HEK293 (cell line): ENCODE measurements around the gene PCBP3.

ENCODE experiments used
- CTCF ChIA-PET: fragments of 350-600 bp; formaldehyde crosslinking; extraction: SDS; loops from one replicate; lab custom pipeline; 2021; ENCODE audit warnings: antibody characterized with exemption; lab: Yijun Ruan, JAX
- POLR2A ChIA-PET: fragments of 300-600 bp; formaldehyde crosslinking; extraction: SDS; loops from one replicate; lab custom pipeline; 2020; ENCODE audit warnings: antibody characterized with exemption, inconsistent platforms; lab: Yijun Ruan, JAX
- H3K27ac ChIP-seq: fragments of 200-500 bp; sonication (Bioruptor generic); 2 replicates; pipeline ENCODE4 v1.5.1; 2014; ENCODE audit warnings: low read depth, low read length, control low read depth, inconsistent platforms; ENCODE audit errors: extremely low read depth
- H3K36me3 ChIP-seq, 2 experiments: fragments of 200-500 bp in 1 of 2; sonication (Bioruptor generic) in 1 of 2; 1 replicate in 1 of 2; 2 replicates in 1 of 2; pipeline ENCODE4 v1.5.1; 2014 to 2017; ENCODE audit warnings: inconsistent platforms in 2 of 2, low read length in 2 of 2; ENCODE audit not compliant: control insufficient read depth in 2 of 2, insufficient read depth in 1 of 2
- H3K4me1 ChIP-seq: fragments of 200-500 bp; sonication (Bioruptor generic); 2 replicates; pipeline ENCODE4 v1.5.1; 2014; ENCODE audit warnings: mild to moderate bottlenecking, low read length, inconsistent platforms; ENCODE audit not compliant: control insufficient read depth, insufficient read depth
- H3K4me3 ChIP-seq: 2 replicates; pipeline ENCODE4 v1.5.1; 2011; ENCODE audit warnings: low read depth, mild to moderate bottlenecking, control low read depth, low read length, moderate library complexity
- H3K9me3 ChIP-seq: fragments of 200-500 bp; sonication (Bioruptor generic); 2 replicates; pipeline ENCODE4 v1.5.1; 2014; ENCODE audit warnings: low read depth, low read length, inconsistent platforms; ENCODE audit not compliant: control insufficient read depth, insufficient read depth
- EGR2 ChIP-seq: fragments of 450-650 bp; formaldehyde crosslinking; IDR thresholded peaks from 2 replicates; pipeline ENCODE4 v1.5.1; 2016; ENCODE audit warnings: low read depth, missing biosample characterization, missing genetic modification characterization
- GLI4 ChIP-seq: fragments of 450-650 bp; formaldehyde crosslinking; IDR thresholded peaks from 2 replicates; pipeline ENCODE4 v1.5.1; 2016; ENCODE audit warnings: missing biosample characterization, missing genetic modification characterization
- IKZF3 ChIP-seq: fragments of 450-650 bp; IDR thresholded peaks from 2 replicates; pipeline ENCODE4 v1.5.0; 2018; ENCODE audit warnings: missing biosample characterization, mild to moderate bottlenecking, missing genetic modification characterization, moderate library complexity
- KLF8 ChIP-seq: fragments of 450-650 bp; formaldehyde crosslinking; IDR thresholded peaks from 2 replicates; pipeline ENCODE4 v1.5.1; 2016; ENCODE audit warnings: missing biosample characterization, missing genetic modification characterization
- OSR2 ChIP-seq: fragments of 450-650 bp; formaldehyde crosslinking; IDR thresholded peaks from 2 replicates; pipeline ENCODE4 v1.5.1; 2016; ENCODE audit warnings: missing biosample characterization, missing genetic modification characterization
- REPIN1 ChIP-seq: fragments of 450-650 bp; formaldehyde crosslinking; IDR thresholded peaks from 2 replicates; pipeline ENCODE4 v1.5.1; 2017; ENCODE audit warnings: missing biosample characterization, missing genetic modification characterization, low read depth
- YY2 ChIP-seq: fragments of 450-650 bp; formaldehyde crosslinking; IDR thresholded peaks from 2 replicates; pipeline ENCODE4 v1.5.1; 2016; ENCODE audit warnings: missing biosample characterization, missing genetic modification characterization
- ZBTB7A ChIP-seq: fragments of 450-650 bp; formaldehyde crosslinking; IDR thresholded peaks from 2 replicates; pipeline ENCODE4 v1.5.1; 2016; ENCODE audit warnings: low read depth, missing biosample characterization, missing genetic modification characterization
- ZFHX2 ChIP-seq: fragments of 450-650 bp; formaldehyde crosslinking; conservative IDR thresholded peaks from 2 replicates; pipeline ENCODE4 v1.5.1; 2016; ENCODE audit warnings: missing biosample characterization, missing genetic modification characterization
- ZIC2 ChIP-seq: fragments of 450-650 bp; formaldehyde crosslinking; IDR thresholded peaks from 2 replicates; pipeline ENCODE4 v1.5.1; 2016; ENCODE audit warnings: missing biosample characterization, missing genetic modification characterization
- ZNF16 ChIP-seq: fragments of 450-650 bp; formaldehyde crosslinking; IDR thresholded peaks from 2 replicates; pipeline ENCODE4 v1.5.1; 2016; ENCODE audit warnings: low read depth, missing biosample characterization, missing genetic modification characterization
- ZNF211 ChIP-seq: fragments of 450-650 bp; formaldehyde crosslinking; IDR thresholded peaks from 2 replicates; pipeline ENCODE4 v1.5.1; 2016; ENCODE audit warnings: low read depth, missing biosample characterization, missing genetic modification characterization
- ZNF24 ChIP-seq: fragments of 450-650 bp; formaldehyde crosslinking; IDR thresholded peaks from 2 replicates; pipeline ENCODE4 v1.5.1; 2016; ENCODE audit warnings: missing biosample characterization, missing genetic modification characterization
- ZNF248 ChIP-seq: fragments of 450-650 bp; formaldehyde crosslinking; IDR thresholded peaks from 2 replicates; pipeline ENCODE4 v1.5.1; 2017; ENCODE audit warnings: missing biosample characterization, missing genetic modification characterization
- ZNF274 ChIP-seq, 2 experiments: fragments of 200-500 bp in 1 of 2; fragments of 450-650 bp in 1 of 2; sonication (Bioruptor generic) in 1 of 2; formaldehyde crosslinking in 1 of 2; IDR thresholded peaks; 2 replicates each; pipeline versions ENCODE4 v1.5.1 to v1.6.1; 2014 to 2016; ENCODE audit warnings: borderline replicate concordance in 1 of 2, inconsistent platforms in 1 of 2, low read length in 1 of 2, missing biosample characterization in 1 of 2, missing genetic modification characterization in 1 of 2
- ZNF48 ChIP-seq: fragments of 450-650 bp; formaldehyde crosslinking; IDR thresholded peaks from 2 replicates; pipeline ENCODE4 v1.5.1; 2016; ENCODE audit warnings: missing biosample characterization, missing genetic modification characterization
- ZNF510 ChIP-seq: fragments of 450-650 bp; formaldehyde crosslinking; IDR thresholded peaks from 2 replicates; pipeline ENCODE4 v1.5.1; 2018; ENCODE audit warnings: mild to moderate bottlenecking, missing genetic modification characterization, missing biosample characterization; ENCODE audit not compliant: insufficient replicate concordance
- ZNF596 ChIP-seq: fragments of 450-650 bp; IDR thresholded peaks from 2 replicates; pipeline ENCODE4 v1.5.0; 2018; ENCODE audit warnings: missing biosample characterization, mild to moderate bottlenecking, missing genetic modification characterization, moderate library complexity
- ZNF660 ChIP-seq: fragments of 450-650 bp; IDR thresholded peaks from 2 replicates; pipeline ENCODE4 v1.5.1; 2018; ENCODE audit warnings: missing biosample characterization, mild to moderate bottlenecking, missing genetic modification characterization
- ZNF768 ChIP-seq: fragments of 450-650 bp; formaldehyde crosslinking; IDR thresholded peaks from 2 replicates; pipeline ENCODE4 v1.5.1; 2018; ENCODE audit warnings: missing biosample characterization, mild to moderate bottlenecking, missing genetic modification characterization
- ZNF777 ChIP-seq: fragments of 450-650 bp; formaldehyde crosslinking; IDR thresholded peaks from 2 replicates; pipeline ENCODE4 v1.5.1; 2017; ENCODE audit warnings: missing biosample characterization, missing genetic modification characterization, borderline replicate concordance
- TF ChIP-seq, protein P1 (sequence below): fragments of 450-650 bp; formaldehyde crosslinking; IDR thresholded peaks from 2 replicates; pipeline ENCODE4 v1.5.1; 2016; ENCODE audit warnings: missing biosample characterization, missing genetic modification characterization
- TF ChIP-seq, protein P2 (sequence below): fragments of 450-650 bp; formaldehyde crosslinking; IDR thresholded peaks from 2 replicates; pipeline ENCODE4 v1.5.1; 2016; ENCODE audit warnings: missing biosample characterization, missing genetic modification characterization
- TF ChIP-seq, protein P3 (sequence below): fragments of 450-650 bp; formaldehyde crosslinking; IDR thresholded peaks from 2 replicates; pipeline ENCODE4 v1.5.1; 2016; ENCODE audit warnings: missing biosample characterization, missing genetic modification characterization

The PCBP3 gene

DNA sequence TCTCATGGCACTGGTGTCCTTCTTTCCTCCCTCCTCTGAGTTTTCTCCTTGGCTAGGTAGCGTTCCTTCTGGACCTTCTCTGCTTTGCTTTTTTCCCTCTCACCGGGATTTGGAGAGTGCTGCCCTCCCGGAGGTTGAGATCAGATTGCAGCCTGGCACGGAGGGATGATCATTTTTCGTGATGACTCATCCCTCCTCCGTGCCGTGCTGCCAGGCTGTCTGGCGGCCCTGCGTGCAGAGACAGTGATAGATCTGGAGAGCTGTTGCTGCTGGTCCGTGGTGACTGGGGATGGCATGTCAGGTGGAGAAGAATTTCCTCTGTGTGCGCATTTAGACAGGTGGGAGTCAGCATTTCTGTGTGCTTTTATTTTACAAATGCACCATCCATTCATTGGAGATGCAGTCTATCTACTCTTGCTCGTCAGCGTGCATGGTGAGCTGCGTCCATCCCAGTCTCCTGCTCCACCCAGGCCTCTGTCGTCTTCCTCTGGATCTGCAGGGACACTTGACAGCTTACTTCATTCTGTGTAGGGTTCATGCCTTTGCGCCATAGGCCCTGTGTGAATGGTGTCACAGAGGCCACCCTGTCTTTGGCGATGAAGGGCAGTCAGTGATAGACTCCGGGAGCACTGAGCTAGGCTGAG is 104.4 kb downstream of the PCBP3 start (continued):
- TF ChIP-seq ZBTB7A (tag by site-specific recombination), result no peak
- TF ChIP-seq, protein P1, sequence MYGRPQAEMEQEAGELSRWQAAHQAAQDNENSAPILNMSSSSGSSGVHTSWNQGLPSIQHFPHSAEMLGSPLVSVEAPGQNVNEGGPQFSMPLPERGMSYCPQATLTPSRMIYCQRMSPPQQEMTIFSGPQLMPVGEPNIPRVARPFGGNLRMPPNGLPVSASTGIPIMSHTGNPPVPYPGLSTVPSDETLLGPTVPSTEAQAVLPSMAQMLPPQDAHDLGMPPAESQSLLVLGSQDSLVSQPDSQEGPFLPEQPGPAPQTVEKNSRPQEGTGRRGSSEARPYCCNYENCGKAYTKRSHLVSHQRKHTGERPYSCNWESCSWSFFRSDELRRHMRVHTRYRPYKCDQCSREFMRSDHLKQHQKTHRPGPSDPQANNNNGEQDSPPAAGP (tag by site-specific recombination), result peak; percentile 81
- TF ChIP-seq ZNF660 (tag by site-specific recombination), result peak; percentile 83; the same call in 1 of the 2 replicates
- no peak for TF ChIP-seq ZNF48 (tag by site-specific recombination)

DNA sequence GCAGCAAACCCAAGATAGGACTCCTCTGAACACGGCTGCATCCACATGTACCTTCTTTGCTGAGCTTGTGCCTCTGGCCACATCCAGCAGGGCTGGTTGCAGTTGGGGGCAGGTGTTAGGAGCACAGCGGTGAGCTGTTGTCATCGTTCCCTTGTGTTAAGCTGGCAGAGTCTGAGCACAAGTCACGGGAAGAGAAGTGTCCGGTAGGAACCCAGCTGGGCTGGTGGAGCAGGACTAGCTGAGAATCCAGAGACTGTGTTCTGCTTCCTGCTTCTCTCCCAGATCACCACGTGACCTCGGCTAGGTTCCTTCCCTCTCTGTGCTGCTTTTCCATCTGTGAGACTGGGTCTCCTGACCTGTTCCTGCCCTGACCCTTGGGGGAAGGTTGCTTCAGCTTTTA is 105.1 kb downstream of the PCBP3 start:
- H3K4me3 ChIP-seq, result no peak overlapping the region
- H3K36me3 ChIP-seq, result no peaks in the 10 kb centered on the region
- TF ChIP-seq ZIC2, result peak; percentile 28; the same call in 1 of the 2 replicates
- no peak for TF ChIP-seq ZNF248
- H3K27ac ChIP-seq, result no peak overlapping the region
- H3K9me3 ChIP-seq, result no peaks in the 10 kb centered on the region
- CTCF ChIA-PET, result interaction anchor here (0.6 to 1.3 kb wide), 3 partner anchors 193 to 908 kb away, joined by 3 to 4 read pairs (median 3); no protein-coding TSS in a partner anchor
- peaks cover 5% of the 10 kb centered on the region; the same call in 1 of the 2 replicates for H3K4me1 ChIP-seq
- POLR2A ChIA-PET, result no interaction called here

DNA sequence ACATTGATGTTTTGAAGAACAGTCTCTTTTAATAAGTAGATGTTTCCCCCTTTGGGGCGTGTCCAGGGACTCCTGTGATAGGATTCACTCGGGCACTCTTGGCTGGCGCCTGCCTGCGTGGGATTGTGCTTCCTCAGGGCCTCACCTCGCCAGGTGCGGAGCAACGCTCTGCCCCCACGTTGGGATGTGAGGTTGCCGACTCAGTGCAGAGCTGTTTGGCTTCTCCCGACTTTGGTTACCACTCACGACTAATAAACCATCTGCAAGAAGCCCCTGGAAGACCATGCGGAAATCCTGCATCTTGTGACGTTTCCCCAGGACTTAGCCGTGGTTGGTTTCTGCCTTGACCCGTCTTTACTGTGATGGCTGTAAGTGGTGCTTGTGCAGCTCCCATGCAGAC is 106.4 kb downstream of the PCBP3 start:
- no peaks in the 10 kb centered on the region for H3K9me3 ChIP-seq
- H3K4me1 ChIP-seq, result peaks cover 5% of the 10 kb centered on the region; the same call in 1 of the 2 replicates
- no peak overlapping the region for H3K27ac ChIP-seq
- H3K36me3 ChIP-seq, result no peaks in the 10 kb centered on the region
- POLR2A ChIA-PET, result no interaction called here
- no peak overlapping the region for H3K4me3 ChIP-seq
- CTCF ChIA-PET, result no interaction called here
- TF ChIP-seq ZNF16 (tag by site-specific recombination) (no peak), REPIN1 (tag by site-specific recombination) (no peak), GLI4 (no peak)

DNA sequence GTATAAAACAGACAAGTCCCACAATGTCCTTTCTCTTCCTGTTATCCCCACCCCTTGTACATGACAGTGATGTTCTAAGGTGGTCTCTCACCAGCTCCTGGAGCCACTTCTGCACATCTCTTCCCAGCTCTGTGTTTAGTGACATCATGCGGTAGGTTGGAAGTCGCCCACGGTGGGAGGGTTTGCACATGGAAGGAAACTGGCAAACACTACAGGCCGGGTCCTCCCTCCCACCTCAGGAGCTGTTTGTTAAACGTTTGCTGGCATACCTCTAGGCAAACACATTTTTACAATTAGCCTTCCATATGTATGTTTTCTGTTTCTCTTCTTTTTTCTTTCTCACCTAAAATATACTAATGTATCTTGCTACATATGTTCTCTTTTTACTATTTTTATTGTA is 107.4 kb downstream of the PCBP3 start:
- H3K4me3 ChIP-seq, result no peak overlapping the region
- H3K9me3 ChIP-seq, result no peaks in the 10 kb centered on the region; the same call in 1 of the 2 replicates
- CTCF ChIA-PET, result interaction anchor here (1.3 kb wide), 1 partner anchor 154 kb away, joined by 3 read pairs; no protein-coding TSS in a partner anchor
- H3K36me3 ChIP-seq, result no peaks in the 10 kb centered on the region
- H3K4me1 ChIP-seq, result peaks cover 5% of the 10 kb centered on the region; the same call in 1 of the 2 replicates
- POLR2A ChIA-PET, result no interaction called here
- no peak overlapping the region for H3K27ac ChIP-seq
- no peak for TF ChIP-seq ZNF510 (tag by site-specific recombination)
- TF ChIP-seq ZNF777 (tag by site-specific recombination), result no peak
- no peak for TF ChIP-seq KLF8 (tag by site-specific recombination)
- no peak for TF ChIP-seq ZNF596 (tag by site-specific recombination)
- TF ChIP-seq YY2 (tag by site-specific recombination), result no peak
- TF ChIP-seq ZNF274 (IDR thresholded peaks at IDR 0.05; ENCODE audit: low read length), result no peak
- no peak for TF ChIP-seq ZNF274 (tag by site-specific recombination; IDR thresholded peaks at IDR 0.05; ENCODE audit: borderline replicate concordance)
- no peak for TF ChIP-seq OSR2
- no peak for TF ChIP-seq IKZF3 (tag by site-specific recombination)
- TF ChIP-seq, protein P2, sequence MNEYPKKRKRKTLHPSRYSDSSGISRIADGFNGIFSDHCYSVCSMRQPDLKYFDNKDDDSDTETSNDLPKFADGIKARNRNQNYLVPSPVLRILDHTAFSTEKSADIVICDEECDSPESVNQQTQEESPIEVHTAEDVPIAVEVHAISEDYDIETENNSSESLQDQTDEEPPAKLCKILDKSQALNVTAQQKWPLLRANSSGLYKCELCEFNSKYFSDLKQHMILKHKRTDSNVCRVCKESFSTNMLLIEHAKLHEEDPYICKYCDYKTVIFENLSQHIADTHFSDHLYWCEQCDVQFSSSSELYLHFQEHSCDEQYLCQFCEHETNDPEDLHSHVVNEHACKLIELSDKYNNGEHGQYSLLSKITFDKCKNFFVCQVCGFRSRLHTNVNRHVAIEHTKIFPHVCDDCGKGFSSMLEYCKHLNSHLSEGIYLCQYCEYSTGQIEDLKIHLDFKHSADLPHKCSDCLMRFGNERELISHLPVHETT, result no peak
- no peak for TF ChIP-seq ZNF768 (tag by site-specific recombination)
- TF ChIP-seq ZNF24 (tag by site-specific recombination), result no peak
- TF ChIP-seq ZNF211 (tag by site-specific recombination), result no peak
- peak; percentile 68; the same call in 1 of the 2 replicates for TF ChIP-seq EGR2 (tag by site-specific recombination)
- peak; percentile 70 for TF ChIP-seq ZFHX2
- TF ChIP-seq, protein P3, sequence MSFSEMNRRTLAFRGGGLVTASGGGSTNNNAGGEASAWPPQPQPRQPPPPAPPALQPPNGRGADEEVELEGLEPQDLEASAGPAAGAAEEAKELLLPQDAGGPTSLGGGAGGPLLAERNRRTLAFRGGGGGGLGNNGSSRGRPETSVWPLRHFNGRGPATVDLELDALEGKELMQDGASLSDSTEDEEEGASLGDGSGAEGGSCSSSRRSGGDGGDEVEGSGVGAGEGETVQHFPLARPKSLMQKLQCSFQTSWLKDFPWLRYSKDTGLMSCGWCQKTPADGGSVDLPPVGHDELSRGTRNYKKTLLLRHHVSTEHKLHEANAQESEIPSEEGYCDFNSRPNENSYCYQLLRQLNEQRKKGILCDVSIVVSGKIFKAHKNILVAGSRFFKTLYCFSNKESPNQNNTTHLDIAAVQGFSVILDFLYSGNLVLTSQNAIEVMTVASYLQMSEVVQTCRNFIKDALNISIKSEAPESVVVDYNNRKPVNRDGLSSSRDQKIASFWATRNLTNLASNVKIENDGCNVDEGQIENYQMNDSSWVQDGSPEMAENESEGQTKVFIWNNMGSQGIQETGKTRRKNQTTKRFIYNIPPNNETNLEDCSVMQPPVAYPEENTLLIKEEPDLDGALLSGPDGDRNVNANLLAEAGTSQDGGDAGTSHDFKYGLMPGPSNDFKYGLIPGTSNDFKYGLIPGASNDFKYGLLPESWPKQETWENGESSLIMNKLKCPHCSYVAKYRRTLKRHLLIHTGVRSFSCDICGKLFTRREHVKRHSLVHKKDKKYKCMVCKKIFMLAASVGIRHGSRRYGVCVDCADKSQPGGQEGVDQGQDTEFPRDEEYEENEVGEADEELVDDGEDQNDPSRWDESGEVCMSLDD, result no peak
